T-cell (primary cell): ENCODE measurements around the gene DAAM2. TPM values are rescaled to one million over a fixed set of nuclear protein-coding genes. Genes with fewer than 3 reads are reported as not detected.

Source experiments
- ATAC-seq, 4 experiments: fragments of 200-7000 bp in 3 of 4; fragments of 150-1000 bp in 1 of 4; cut with Tn5 transposase; replicated peaks in 1 of 4; 1 replicate in 3 of 4; 2 replicates in 1 of 4; pipeline ENCODE4 v1.10.0; 2021; ENCODE audit warnings: moderate library complexity in 3 of 4, mild to moderate bottlenecking in 2 of 4, moderate number of reproducible peaks in 1 of 4
- CTCF ChIA-PET, 2 donors: fragments of 300-600 bp; sonication (Branson Sonifier 250); formaldehyde crosslinking; loops; one replicate each; lab custom pipeline; 2022; ENCODE audit warnings: antibody characterized with exemption in 2 of 2; lab: Charles Lee
- POLR2A ChIA-PET, 2 donors: fragments of 300-600 bp; sonication (Branson Sonifier 250); formaldehyde crosslinking; loops; one replicate each; lab custom pipeline; 2022; ENCODE audit warnings: antibody characterized with exemption in 2 of 2; lab: Charles Lee
- DNase-seq, 35 experiments: peaks; one replicate each; pipeline versions ENCODE4 v3.0.0 to v3.0.0-alpha.2; 2013 to 2023
- H3K27ac ChIP-seq: one replicate; pipeline ENCODE4 v1.5.1; 2013; ENCODE audit warnings: low read length
- H3K27me3 ChIP-seq, 2 experiments: replicated peaks in 1 of 2; 1 replicate in 1 of 2; 2 replicates in 1 of 2; pipeline versions ENCODE4 v1.6.1 to v1.7.0; 2013; ENCODE audit warnings: low read length in 1 of 2, mixed read lengths in 1 of 2; ENCODE audit not compliant: control insufficient read depth in 2 of 2, insufficient read depth in 2 of 2; ENCODE audit errors: extremely low read depth in 1 of 2
- H3K36me3 ChIP-seq, 2 donors: 1 replicate in 1 of 2; 2 replicates in 1 of 2; pipeline versions ENCODE4 v1.6.1 to v1.7.0; 2013; ENCODE audit warnings: low read length in 1 of 2; ENCODE audit not compliant: control insufficient read depth in 2 of 2, insufficient read depth in 1 of 2; ENCODE audit errors: extremely low read depth in 1 of 2
- H3K4me1 ChIP-seq, 2 experiments: 1 replicate in 1 of 2; 2 replicates in 1 of 2; pipeline versions ENCODE4 v1.6.1 to v1.7.0; 2013; ENCODE audit warnings: low read length in 2 of 2, mixed read lengths in 1 of 2; ENCODE audit not compliant: insufficient read depth in 2 of 2, control insufficient read depth in 1 of 2; ENCODE audit errors: extremely low read depth in 1 of 2
- H3K4me3 ChIP-seq, 2 donors: 1 replicate in 1 of 2; 2 replicates in 1 of 2; pipeline versions ENCODE4 v1.5.1 to v1.7.0; 2013; ENCODE audit warnings: mild to moderate bottlenecking in 2 of 2, low read length in 1 of 2, moderate library complexity in 1 of 2; ENCODE audit not compliant: control insufficient read depth in 1 of 2; ENCODE audit errors: extremely low read depth in 1 of 2
- H3K9me3 ChIP-seq: 2 replicates; pipeline ENCODE4 v1.7.0; 2013
- H3K27ac Mint-ChIP-seq, 2 donors: one replicate each; pipeline ENCODE4 v1.8.0; 2020 to 2021; ENCODE audit warnings: mild to moderate bottlenecking in 2 of 2, mixed read lengths in 2 of 2
- H3K27me3 Mint-ChIP-seq, 2 donors: one replicate each; pipeline ENCODE4 v1.8.0; 2021 to 2022; ENCODE audit warnings: mixed read lengths in 2 of 2
- H3K36me3 Mint-ChIP-seq: one replicate; pipeline ENCODE4 v1.8.0; 2021; ENCODE audit warnings: mixed read lengths
- H3K4me1 Mint-ChIP-seq, 3 donors: one replicate each; pipeline ENCODE4 v1.8.0; 2020 to 2022; ENCODE audit warnings: mixed read lengths in 3 of 3, mild to moderate bottlenecking in 1 of 3
- H3K4me3 Mint-ChIP-seq, 3 donors: one replicate each; pipeline ENCODE4 v1.8.0; 2020 to 2022; ENCODE audit warnings: mild to moderate bottlenecking in 3 of 3, mixed read lengths in 3 of 3, moderate library complexity in 3 of 3
- H3K9me3 Mint-ChIP-seq, 3 donors: one replicate each; pipeline ENCODE4 v1.8.0; 2020 to 2022; ENCODE audit warnings: mixed read lengths in 3 of 3
- WGBS: methylation state at CpG from one replicate; pipeline ENCODE4 v1.1.5; 2013; ENCODE audit warnings: missing lambda C conversion rate; ENCODE audit not compliant: insufficient coverage; 5-methylcytosine and 5-hydroxymethylcytosine counted together
- total RNA-seq, 35 experiments: library from RNA in 6 of 35; stranded (reverse) in 6 of 35; fragments of 120-200 nt in 1 of 35; gene quantifications; one replicate each; pipeline versions ENCODE4 v1.2.1 to v1.2.4 and lab custom pipeline; 2013 to 2026

Gene DAAM2
- total RNA-seq, 5 donors from 2014 or later (not counting 1 experiment from before 2014, with no cell fraction given) = 0.03 to 0.07 TPM; not detected in 3

GRCh38 chr6:39861663-39862062 lies 69.5 kb downstream of the DAAM2 start:
- H3K9me3 ChIP-seq = no peaks in the 10 kb centered on the region
- ATAC-seq = no peak
- H3K27me3 ChIP-seq = peaks cover 0 to 17% of the 10 kb centered on the region in 2 experiments
- Mint-ChIP-seq H3K4me3 (no peak overlapping the region), H3K9me3 (no peaks in the 10 kb centered on the region), H3K27ac (no peak overlapping the region), H3K27me3 (peaks cover 18 to 27% of the 10 kb centered on the region in 2 donors), H3K4me1 (no peaks in the 10 kb centered on the region), H3K36me3 (no peaks in the 10 kb centered on the region)
- no peaks in the 10 kb centered on the region for H3K36me3 ChIP-seq
- DNase-seq = no peak
- CTCF ChIA-PET = no interaction called here
- WGBS = 37% methylated on average over 2 of the region's 3 CpGs
- no peak overlapping the region for H3K4me3 ChIP-seq
- H3K4me1 ChIP-seq = no peaks in the 10 kb centered on the region
- H3K27ac ChIP-seq = no peak overlapping the region
- POLR2A ChIA-PET = no interaction called here

- CTCF ChIA-PET = interaction anchor here (0.6 to 1.4 kb wide), 6 partner anchors 9 to 1174 kb away, joined by 3 to 5 read pairs (median 3); no protein-coding TSS in a partner anchor
- WGBS = 33% methylated on average over 8 of the region's 15 CpGs
- ATAC-seq (no peak), DNase-seq (peak in 29 of 35 experiments; percentile 6 to 58 (median 28))
- Histone ChIP-seq H3K27ac (no peak overlapping the region), H3K36me3 (no peaks in the 10 kb centered on the region), H3K4me1 (no peaks in the 10 kb centered on the region), H3K4me3 (no peak overlapping the region), H3K27me3 (peaks cover 0 to 14% of the 10 kb centered on the region in 2 experiments), H3K9me3 (no peaks in the 10 kb centered on the region)
- Mint-ChIP-seq H3K4me3 (no peak overlapping the region), H3K9me3 (no peaks in the 10 kb centered on the region), H3K27ac (no peak overlapping the region), H3K4me1 (no peaks in the 10 kb centered on the region), H3K36me3 (no peaks in the 10 kb centered on the region), H3K27me3 (peaks cover 13 to 14% of the 10 kb centered on the region in 2 donors)
- POLR2A ChIA-PET = interaction anchor here in 1 of 2 donors (0.6 kb wide), 1 partner anchor 870 kb away, joined by 10 read pairs; no protein-coding TSS in a partner anchor
Observed at GRCh38 chr6:39865011-39865888, 73.1 kb downstream of the DAAM2 start.

GRCh38 chr6:39867592-39867991 lies 75.4 kb downstream of the DAAM2 start:
- H3K27me3 Mint-ChIP-seq = peaks cover 3 to 5% of the 10 kb centered on the region in 2 donors
- WGBS = 74% methylated on average over 4 of the region's 6 CpGs
- no peaks in the 10 kb centered on the region for H3K36me3 ChIP-seq
- H3K27ac ChIP-seq = no peak overlapping the region
- POLR2A ChIA-PET = no interaction called here
- DNase-seq = no peak
- no peak overlapping the region for H3K4me3 ChIP-seq
- H3K36me3 Mint-ChIP-seq = no peaks in the 10 kb centered on the region
- H3K4me3 Mint-ChIP-seq = no peak overlapping the region
- no peaks in the 10 kb centered on the region for H3K4me1 Mint-ChIP-seq
- no peak overlapping the region for H3K27ac Mint-ChIP-seq
- no peak for ATAC-seq
- H3K27me3 ChIP-seq = peaks cover 0 to 9% of the 10 kb centered on the region in 2 experiments
- H3K4me1 ChIP-seq = no peaks in the 10 kb centered on the region
- CTCF ChIA-PET = interaction anchor here in 1 of 2 donors (1.2 kb wide), 1 partner anchor 977 kb away, joined by 3 read pairs; no protein-coding TSS in a partner anchor
- no peaks in the 10 kb centered on the region for H3K9me3 Mint-ChIP-seq
- H3K9me3 ChIP-seq = no peaks in the 10 kb centered on the region

DNA sequence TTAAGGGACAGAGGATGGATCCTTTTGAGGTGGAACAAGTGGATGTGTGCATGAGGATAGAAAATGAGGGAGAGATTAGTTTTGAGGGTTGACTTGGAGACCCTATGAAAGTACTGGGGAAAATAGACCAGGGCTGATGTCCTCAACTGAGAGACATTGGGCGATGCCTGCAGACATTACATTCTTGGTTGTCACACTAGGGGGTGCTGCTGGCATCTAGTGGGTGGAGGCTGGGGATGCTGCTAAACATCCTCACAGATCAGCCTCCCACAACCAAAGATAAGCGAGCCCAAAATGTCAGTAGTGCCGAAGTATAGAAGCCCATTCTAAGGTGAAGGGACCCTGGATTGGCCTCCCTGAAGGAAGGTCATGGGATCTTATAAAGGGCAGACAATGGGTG lies 78.8 kb downstream of the DAAM2 start:
- no CpG with 5 or more reads among the region's 3 CpGs for WGBS
- Mint-ChIP-seq H3K36me3 (no peaks in the 10 kb centered on the region), H3K4me1 (no peaks in the 10 kb centered on the region), H3K4me3 (no peak overlapping the region), H3K27ac (no peak overlapping the region), H3K9me3 (no peaks in the 10 kb centered on the region), H3K27me3 (peaks cover 4 to 5% of the 10 kb centered on the region in 2 donors)
- no peaks in the 10 kb centered on the region for H3K9me3 ChIP-seq
- ATAC-seq (no peak), DNase-seq (no peak)
- no peaks in the 10 kb centered on the region for H3K4me1 ChIP-seq
- H3K27ac ChIP-seq = no peak overlapping the region
- no peak overlapping the region for H3K4me3 ChIP-seq
- ChIA-PET POLR2A (no interaction called here), CTCF (no interaction called here)
- peaks cover 0 to 7% of the 10 kb centered on the region in 2 experiments for H3K27me3 ChIP-seq
- H3K36me3 ChIP-seq = no peaks in the 10 kb centered on the region

GRCh38 chr6:39873439-39873838 lies 81.3 kb downstream of the DAAM2 start:
- WGBS = 82% methylated on average over 1 of the region's 3 CpGs
- H3K36me3 ChIP-seq = no peaks in the 10 kb centered on the region
- H3K27me3 ChIP-seq = peaks cover 0 to 4% of the 10 kb centered on the region in 2 experiments
- H3K4me3 Mint-ChIP-seq = no peak overlapping the region
- ChIA-PET CTCF (interaction anchor here in 1 of 2 donors (1.1 kb wide), 1 partner anchor 8 kb away, joined by 4 read pairs; no protein-coding TSS in a partner anchor), POLR2A (no interaction called here)
- H3K27ac Mint-ChIP-seq = no peak overlapping the region
- no peaks in the 10 kb centered on the region for H3K9me3 Mint-ChIP-seq
- H3K27me3 Mint-ChIP-seq = peaks cover 1 to 10% of the 10 kb centered on the region in 2 donors
- H3K4me1 Mint-ChIP-seq = no peaks in the 10 kb centered on the region
- DNase-seq (no peak), ATAC-seq (no peak)
- H3K9me3 ChIP-seq = no peaks in the 10 kb centered on the region
- H3K36me3 Mint-ChIP-seq = no peaks in the 10 kb centered on the region
- no peak overlapping the region for H3K27ac ChIP-seq
- H3K4me1 ChIP-seq = no peaks in the 10 kb centered on the region
- no peak overlapping the region for H3K4me3 ChIP-seq

GRCh38 chr6:39876111-39876510 lies 83.9 kb downstream of the DAAM2 start:
- Mint-ChIP-seq H3K4me1 (no peaks in the 10 kb centered on the region), H3K27me3 (peaks cover 0 to 10% of the 10 kb centered on the region in 2 donors), H3K27ac (no peak overlapping the region), H3K36me3 (no peaks in the 10 kb centered on the region), H3K9me3 (no peaks in the 10 kb centered on the region), H3K4me3 (no peak overlapping the region)
- ATAC-seq = no peak
- Histone ChIP-seq H3K4me1 (no peaks in the 10 kb centered on the region), H3K36me3 (no peaks in the 10 kb centered on the region), H3K27me3 (peaks cover 0 to 8% of the 10 kb centered on the region in 2 experiments), H3K27ac (no peak overlapping the region), H3K9me3 (no peaks in the 10 kb centered on the region), H3K4me3 (no peak overlapping the region)
- CTCF ChIA-PET = no interaction called here
- POLR2A ChIA-PET = no interaction called here
- DNase-seq = no peak
